Thoracic aorta (tissue), 2 donors: ENCODE measurements around the gene XRCC4. TPM values are rescaled to one million over a fixed set of nuclear protein-coding genes. Genes with fewer than 3 reads are reported as not detected.

Experiments
- ATAC-seq: fragments of 150-250 bp; one replicate; pipeline ENCODE4 v1.8.0; 2017; ENCODE audit warnings: low read depth; ENCODE audit not compliant: insufficient number of reproducible peaks, low FRiP score
- DNase-seq: peaks from one replicate; pipeline ENCODE4 v3.0.0-alpha.2; 2020; ENCODE audit warnings: low spot score
- H3K27ac ChIP-seq, 2 donors: fragments of 200-600 bp; sonication (generic); 1 replicate in 1 of 2; 2 replicates in 1 of 2; pipeline ENCODE4 v1.5.1; 2016; ENCODE audit warnings: mild to moderate bottlenecking in 2 of 2, moderate library complexity in 2 of 2
- H3K27me3 ChIP-seq: fragments of 200-600 bp; sonication (generic); replicated peaks from 2 replicates; pipeline ENCODE4 v1.6.0; 2016; ENCODE audit warnings: mild to moderate bottlenecking; ENCODE audit not compliant: insufficient read depth
- H3K36me3 ChIP-seq: fragments of 200-600 bp; sonication (generic); one replicate; pipeline ENCODE4 v1.5.1; 2016
- H3K4me1 ChIP-seq, 2 donors: fragments of 200-600 bp; sonication (generic); 1 replicate in 1 of 2; 2 replicates in 1 of 2; pipeline versions ENCODE4 v1.5.1 to v1.6.0; 2016; ENCODE audit warnings: low read depth in 2 of 2, mild to moderate bottlenecking in 1 of 2; ENCODE audit not compliant: control insufficient read depth in 1 of 2
- H3K4me3 ChIP-seq: fragments of 200-600 bp; sonication (generic); 2 replicates; pipeline ENCODE4 v1.5.1; 2016; ENCODE audit warnings: mild to moderate bottlenecking
- H3K9me3 ChIP-seq: fragments of 200-600 bp; sonication (generic); 2 replicates; pipeline ENCODE4 v1.5.1; 2016
- CTCF ChIP-seq: fragments of 200-600 bp; sonication (generic); IDR thresholded peaks from one replicate; pipeline ENCODE4 v1.5.1; 2019; ENCODE audit warnings: antibody characterized with exemption
- total RNA-seq, 2 donors: library from RNA; depleted of rRNA; stranded (reverse); fragments of >200 nt; gene quantifications; one replicate each; pipeline versions ENCODE4 v1.1.0 to v1.2.3, GENCODE V29; 2016

Gene XRCC4
- total RNA-seq, 2 donors from 2014 or later = 7.8 to 11.1 TPM

GRCh38 chr5:83048277-83048676 lies 29.1 kb upstream of the XRCC4 start:
- no peaks in the 10 kb centered on the region for H3K9me3 ChIP-seq
- no peaks in the 10 kb centered on the region for H3K4me1 ChIP-seq
- no peaks in the 10 kb centered on the region for H3K27me3 ChIP-seq
- DNase-seq (no peak), ATAC-seq (no peak)
- no peaks in the 10 kb centered on the region for H3K36me3 ChIP-seq
- H3K4me3 ChIP-seq = no peak overlapping the region
- no peak for TF ChIP-seq CTCF
- no peak overlapping the region for H3K27ac ChIP-seq

GRCh38 chr5:83048811-83049210 lies 28.5 kb upstream of the XRCC4 start:
- no peak for ATAC-seq

GRCh38 chr5:83049370-83049885 lies 27.9 kb upstream of the XRCC4 start:
- Histone ChIP-seq H3K4me3 (no peak overlapping the region), H3K27ac (no peak overlapping the region)

More at GRCh38 chr5:83048811-83049210, 28.5 kb upstream of the XRCC4 start:
- no peak for DNase-seq
- Histone ChIP-seq H3K4me1 (no peaks in the 10 kb centered on the region), H3K27ac (no peak overlapping the region), H3K4me3 (no peak overlapping the region), H3K27me3 (no peaks in the 10 kb centered on the region), H3K9me3 (no peaks in the 10 kb centered on the region), H3K36me3 (no peaks in the 10 kb centered on the region)
- TF ChIP-seq CTCF = no peak

GRCh38 chr5:83050723-83051340 lies 26.5 kb upstream of the XRCC4 start:
- H3K4me1 ChIP-seq = no peaks in the 10 kb centered on the region
- H3K27ac ChIP-seq = no peak overlapping the region
- no peaks in the 10 kb centered on the region for H3K9me3 ChIP-seq
- DNase-seq = no peak
- H3K27me3 ChIP-seq = no peaks in the 10 kb centered on the region
- H3K36me3 ChIP-seq = no peaks in the 10 kb centered on the region
- no peak for ATAC-seq
- no peak overlapping the region for H3K4me3 ChIP-seq
- TF ChIP-seq CTCF = no peak

More at GRCh38 chr5:83049370-83049885, 27.9 kb upstream of the XRCC4 start:
- Histone ChIP-seq H3K27me3 (no peaks in the 10 kb centered on the region), H3K9me3 (no peaks in the 10 kb centered on the region), H3K4me1 (no peaks in the 10 kb centered on the region), H3K36me3 (no peaks in the 10 kb centered on the region)
- no peak for TF ChIP-seq CTCF
- DNase-seq (no peak), ATAC-seq (no peak)

GRCh38 chr5:83055166-83055565 lies 22.2 kb upstream of the XRCC4 start:
- peaks cover 5 to 17% of the 10 kb centered on the region in 2 donors for H3K4me1 ChIP-seq
- H3K27me3 ChIP-seq = no peaks in the 10 kb centered on the region
- DNase-seq = no peak
- H3K9me3 ChIP-seq = no peaks in the 10 kb centered on the region
- ATAC-seq = no peak
- no peak overlapping the region for H3K4me3 ChIP-seq
- no peak for TF ChIP-seq CTCF
- no peaks in the 10 kb centered on the region for H3K36me3 ChIP-seq
- no peak overlapping the region for H3K27ac ChIP-seq
